ENCODE data around the gene CHST15. TPM values are rescaled to one million over a fixed set of nuclear protein-coding genes. Genes with fewer than 3 reads are reported as not detected.

CHST15 gene
- total and polyA plus RNA-seq, 2 of the 13 experiments (the other 11 are each of a cell fraction or from before 2014, with no cell fraction given), result 1.4 to 94.7 TPM

GRCh38 chr10:124078028-124078427, 15.4 kb downstream of the CHST15 start:
- no peak overlapping the region for H3K4me3 ChIP-seq (replicated peaks in 1 of 3; ENCODE audit: insufficient read depth in 1 of 3, low read depth in 2 of 3, low read length in 3 of 3)
- H3K79me2 ChIP-seq (ENCODE audit: insufficient read depth, low read length), result peaks cover 97% of the 10 kb centered on the region
- in situ Hi-C loops (cut with HindIII; ENCODE audit: extremely low pct_ligation_motif_present, low pct_unique_long_range_greater_than_20kb) (no loop called here), intact Hi-C loops (cut with micrococcal nuclease; ENCODE audit: unreplicated experiment) (no loop called here)
- ATAC-seq, result no peak
- TF ChIP-seq ZNF33B (CRISPR knock-in tag; IDR thresholded peaks at IDR 0.05) (no peak), KMT2A (CRISPR knock-in tag; IDR thresholded peaks at IDR 0.05) (no peak), AFF4 (CRISPR knock-in tag; IDR thresholded peaks at IDR 0.05) (no peak), ZNF629 (CRISPR knock-in tag; conservative IDR thresholded peaks at IDR 0.05) (peak; percentile 80), SPEN (CRISPR knock-in tag; IDR thresholded peaks at IDR 0.05; ENCODE audit: low read depth) (no peak), ETV6 (CRISPR knock-in tag; conservative IDR thresholded peaks at IDR 0.05) (no peak), ZNF451 (CRISPR knock-in tag; IDR thresholded peaks at IDR 0.05) (no peak), ZUFSP (CRISPR knock-in tag; IDR thresholded peaks at IDR 0.05; ENCODE audit: borderline replicate concordance) (no peak), ZNF768 (CRISPR knock-in tag; IDR thresholded peaks at IDR 0.05) (peak; percentile 74)
- no TSS peak for BruUV-seq (replicated peaks)
- ChIA-PET CTCF (ENCODE audit: low intra/inter-chr PET ratio, low total read pairs) (no interaction called here), POLR2A (no interaction called here)
- H3K4me1 ChIP-seq (ENCODE audit: insufficient read depth, low read length), result peaks cover 86% of the 10 kb centered on the region
- H3K9ac ChIP-seq (ENCODE audit: insufficient read depth, low read depth, low read length), result no peak overlapping the region
- FAIRE-seq, result no peak
- no peaks in the 10 kb centered on the region for H3K27me3 ChIP-seq (ENCODE audit: control insufficient read depth in 1 of 2, insufficient read depth in 2 of 2, low read length in 2 of 2)
- no peak overlapping the region for H3K27ac ChIP-seq (ENCODE audit: extremely low read length, insufficient read depth, low read length)
- no peak for DNase-seq (ENCODE audit: low spot score)
- H3K4me2 ChIP-seq (ENCODE audit: low read depth, low read length), result no peak overlapping the region
- H3K9me3 ChIP-seq (ENCODE audit: low read length), result no peaks in the 10 kb centered on the region
- 85% methylated on average over 4 of the region's 4 CpGs for WGBS (ENCODE audit: low lambda C conversion rate)
- H3K36me3 ChIP-seq (replicated peaks in 1 of 2; ENCODE audit: control insufficient read depth in 1 of 2, insufficient read depth in 2 of 2, low read length in 2 of 2), result peaks cover 15 to 45% of the 10 kb centered on the region in 2 experiments
- H4K20me1 ChIP-seq (ENCODE audit: insufficient read depth, low read length), result peaks cover 99% of the 10 kb centered on the region
- H2AFZ ChIP-seq (ENCODE audit: low read length), result no peak overlapping the region

All from HepG2 (cell line).